PC-9 (cell line): ENCODE results near the gene IAH1.

Experiments used
- CTCF ChIP-seq: fragments of 200-600 bp; sonication (generic); conservative IDR thresholded peaks from 2 replicates; pipeline ENCODE4 v1.6.1; 2017; ENCODE audit warnings: mixed run types, antibody characterized with exemption, mild to moderate bottlenecking, moderate library complexity
- EZH2 ChIP-seq: fragments of 200-600 bp; sonication (generic); IDR thresholded peaks from 2 replicates; pipeline ENCODE4 v1.8.0; 2017; ENCODE audit warnings: antibody characterized with exemption, low read depth

- TF ChIP-seq CTCF (no peak), EZH2 (no peak)
Observed at GRCh38 chr2:9473985-9474360, 378 bp upstream of the IAH1 start.
